Kidney (tissue), 14 donors: ENCODE results near the gene RNF126. TPM values are rescaled to one million over a fixed set of nuclear protein-coding genes. Genes with fewer than 3 reads are reported as not detected.

ENCODE experiments used
- DNase-seq, 5 donors: peaks; one replicate each; pipeline ENCODE4 v3.0.0-alpha.2; 2013 to 2020
- FAIRE-seq: peaks from 2 replicates; lab custom pipeline; 2012; peaks lifted over from hg19 to GRCh38; lab: Jason Lieb, UNC
- H3K27ac ChIP-seq, 2 donors: one replicate each; pipeline ENCODE4 v1.7.0; 2013; ENCODE audit warnings: low read depth in 2 of 2, low read length in 2 of 2, inconsistent platforms in 1 of 2
- H3K27me3 ChIP-seq: one replicate; pipeline ENCODE4 v1.7.1; 2013; ENCODE audit warnings: low read length, inconsistent platforms; ENCODE audit not compliant: control insufficient read depth, insufficient read depth
- H3K36me3 ChIP-seq, 3 donors: one replicate each; pipeline versions ENCODE4 v1.7.0 to v1.7.1; 2013; ENCODE audit warnings: low read length in 3 of 3, control low read depth in 1 of 3, inconsistent platforms in 1 of 3; ENCODE audit not compliant: insufficient read depth in 3 of 3, control insufficient read depth in 2 of 3
- H3K4me1 ChIP-seq, 3 donors: one replicate each; pipeline versions ENCODE4 v1.7.0 to v1.7.1; 2013; ENCODE audit warnings: low read length in 3 of 3, inconsistent platforms in 1 of 3, low read depth in 1 of 3; ENCODE audit not compliant: control insufficient read depth in 2 of 3, insufficient read depth in 2 of 3
- H3K4me3 ChIP-seq, 3 donors: one replicate each; pipeline versions ENCODE4 v1.7.0 to v1.8.1; 2013; ENCODE audit warnings: low read length in 3 of 3, control low read depth in 1 of 3, inconsistent platforms in 1 of 3
- H3K9ac ChIP-seq, 3 donors: one replicate each; pipeline versions ENCODE4 v1.7.0 to v1.7.1; 2013; ENCODE audit warnings: low read length in 3 of 3, control low read depth in 1 of 3, inconsistent platforms in 1 of 3
- H3K9me3 ChIP-seq, 3 donors: one replicate each; pipeline versions ENCODE4 v1.7.0 to v1.7.1; 2013; ENCODE audit warnings: low read length in 3 of 3, control low read depth in 1 of 3, inconsistent platforms in 1 of 3; ENCODE audit not compliant: control insufficient read depth in 2 of 3, insufficient read depth in 1 of 3
- intact Hi-C: fragments of 100-400 bp; cut with DNase I; formaldehyde crosslinking; loops from one replicate; pipeline ENCODE4 v1.11.1; 2022
- polyA plus RNA-seq: library from polyadenylated mRNA; stranded (reverse); fragments of 350-450 nt; fragmentation: Illumina TruSeq; extraction: RNeasy Lipid Tissue Mini Kit (QIAGEN cat#74804); gene quantifications from one replicate; pipeline ENCODE4 v1.2.3, GENCODE V29; 2014; ENCODE audit warnings: low read depth, low replicate concordance; ENCODE audit not compliant: insufficient read depth
- total RNA-seq: library from RNA; stranded (reverse); fragmentation: NEBNext Ultra II Directional; extraction: Animal tissue kit (Norgen Biotek cat#: 25700); gene quantifications from one replicate; pipeline ENCODE4 v1.2.1, GENCODE V29; 2021
- TF ChIP-seq, protein P1 (sequence below): IDR thresholded peaks from 3 replicates; pipeline ENCODE4 v1.5.1; 2012; ENCODE audit warnings: mild to moderate bottlenecking, moderate library complexity, borderline replicate concordance; ENCODE audit not compliant: insufficient read depth; ENCODE audit errors: extremely low read depth
- donor health status: control.
- donor health status: control.
- donor health status: control.
- donor health status: control.
- donor health status: control.
- donor health status: DM: yes; HTN: yes; CAD: no.
- donor health status: Normal renal cell carcinoma (clear cell type).

Gene RNF126
- total and polyA plus RNA-seq, 2 donors from 2014 or later = 33.3 to 38.0 TPM

DNA sequence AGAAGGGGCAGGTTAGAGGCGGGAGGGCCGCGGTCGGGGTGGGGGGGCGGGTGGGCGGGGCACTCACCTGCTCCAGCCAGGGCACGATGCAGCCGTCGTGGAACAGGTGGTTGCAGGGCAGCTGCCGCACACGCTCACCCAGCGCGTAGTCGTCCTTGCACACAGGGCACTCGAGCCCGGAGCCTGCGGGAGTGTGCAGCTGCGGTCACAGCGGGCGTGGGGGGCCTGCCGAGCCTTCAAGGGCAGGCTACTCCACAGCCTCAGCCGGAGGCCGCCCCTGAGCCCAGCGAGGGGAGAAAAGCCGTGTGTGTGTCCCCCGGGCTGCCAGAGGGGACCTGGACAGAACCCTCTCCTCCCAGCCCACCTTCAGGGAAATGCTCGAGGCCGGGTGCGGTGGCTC, 14.7 kb downstream of the RNF126 start:
- H3K36me3 ChIP-seq = peaks cover 0 to 5% (median 0%) of the 10 kb centered on the region in 3 donors
- H3K27me3 ChIP-seq = no peaks in the 10 kb centered on the region
- no peaks in the 10 kb centered on the region for H3K4me1 ChIP-seq
- intact Hi-C loops = no loop called here
- DNase-seq (no peak), FAIRE-seq (no peak)
- no peak overlapping the region for H3K4me3 ChIP-seq
- no peaks in the 10 kb centered on the region for H3K9me3 ChIP-seq
- H3K27ac ChIP-seq = no peak overlapping the region
- no peak overlapping the region for H3K9ac ChIP-seq
- TF ChIP-seq, protein P1, sequence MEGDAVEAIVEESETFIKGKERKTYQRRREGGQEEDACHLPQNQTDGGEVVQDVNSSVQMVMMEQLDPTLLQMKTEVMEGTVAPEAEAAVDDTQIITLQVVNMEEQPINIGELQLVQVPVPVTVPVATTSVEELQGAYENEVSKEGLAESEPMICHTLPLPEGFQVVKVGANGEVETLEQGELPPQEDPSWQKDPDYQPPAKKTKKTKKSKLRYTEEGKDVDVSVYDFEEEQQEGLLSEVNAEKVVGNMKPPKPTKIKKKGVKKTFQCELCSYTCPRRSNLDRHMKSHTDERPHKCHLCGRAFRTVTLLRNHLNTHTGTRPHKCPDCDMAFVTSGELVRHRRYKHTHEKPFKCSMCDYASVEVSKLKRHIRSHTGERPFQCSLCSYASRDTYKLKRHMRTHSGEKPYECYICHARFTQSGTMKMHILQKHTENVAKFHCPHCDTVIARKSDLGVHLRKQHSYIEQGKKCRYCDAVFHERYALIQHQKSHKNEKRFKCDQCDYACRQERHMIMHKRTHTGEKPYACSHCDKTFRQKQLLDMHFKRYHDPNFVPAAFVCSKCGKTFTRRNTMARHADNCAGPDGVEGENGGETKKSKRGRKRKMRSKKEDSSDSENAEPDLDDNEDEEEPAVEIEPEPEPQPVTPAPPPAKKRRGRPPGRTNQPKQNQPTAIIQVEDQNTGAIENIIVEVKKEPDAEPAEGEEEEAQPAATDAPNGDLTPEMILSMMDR = no peak

DNA sequence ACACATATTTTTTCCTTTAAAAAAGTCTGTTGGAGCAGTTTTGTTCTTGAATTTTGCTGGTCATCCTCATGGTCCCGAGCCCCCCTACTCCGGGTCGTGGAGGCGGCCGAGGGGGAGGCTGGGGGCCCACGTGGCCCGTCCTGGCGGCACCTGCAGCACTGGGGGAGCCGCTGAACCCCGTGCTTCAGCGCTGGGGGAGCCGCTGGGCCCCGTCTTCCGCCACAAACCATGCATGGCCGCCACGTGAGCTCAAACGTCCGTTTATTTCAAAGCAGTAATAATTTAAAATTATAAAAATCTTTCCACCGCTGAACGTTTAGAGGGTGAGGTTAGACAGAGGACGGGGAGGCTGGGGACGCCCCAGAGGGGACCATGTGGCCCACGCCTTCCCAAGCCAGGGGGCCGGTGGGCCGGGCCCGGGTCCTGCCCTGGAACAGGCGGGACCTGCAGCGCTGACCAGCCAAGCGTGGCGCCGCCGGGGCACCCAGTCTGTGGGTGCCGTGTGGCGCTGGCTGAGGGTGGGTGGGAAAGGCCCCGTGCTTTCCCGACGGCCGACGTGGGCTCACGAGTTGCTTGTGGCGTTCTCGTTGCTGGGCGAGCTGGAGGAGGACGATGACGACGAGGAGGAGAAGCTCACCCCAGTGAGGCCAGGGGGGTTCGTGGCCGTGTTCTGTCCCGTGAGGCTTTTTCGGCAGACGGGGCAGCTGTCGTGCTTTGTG, 15.3 kb downstream of the RNF126 start:
- Histone ChIP-seq H3K27me3 (no peaks in the 10 kb centered on the region), H3K4me3 (no peak overlapping the region), H3K9ac (no peak overlapping the region), H3K9me3 (no peaks in the 10 kb centered on the region), H3K36me3 (peaks cover 0 to 5% (median 0%) of the 10 kb centered on the region in 3 donors), H3K4me1 (no peaks in the 10 kb centered on the region), H3K27ac (no peak overlapping the region)
- intact Hi-C loops = no loop called here
- no peak for DNase-seq
- TF ChIP-seq, protein P1 = no peak
- no peak for FAIRE-seq

DNA sequence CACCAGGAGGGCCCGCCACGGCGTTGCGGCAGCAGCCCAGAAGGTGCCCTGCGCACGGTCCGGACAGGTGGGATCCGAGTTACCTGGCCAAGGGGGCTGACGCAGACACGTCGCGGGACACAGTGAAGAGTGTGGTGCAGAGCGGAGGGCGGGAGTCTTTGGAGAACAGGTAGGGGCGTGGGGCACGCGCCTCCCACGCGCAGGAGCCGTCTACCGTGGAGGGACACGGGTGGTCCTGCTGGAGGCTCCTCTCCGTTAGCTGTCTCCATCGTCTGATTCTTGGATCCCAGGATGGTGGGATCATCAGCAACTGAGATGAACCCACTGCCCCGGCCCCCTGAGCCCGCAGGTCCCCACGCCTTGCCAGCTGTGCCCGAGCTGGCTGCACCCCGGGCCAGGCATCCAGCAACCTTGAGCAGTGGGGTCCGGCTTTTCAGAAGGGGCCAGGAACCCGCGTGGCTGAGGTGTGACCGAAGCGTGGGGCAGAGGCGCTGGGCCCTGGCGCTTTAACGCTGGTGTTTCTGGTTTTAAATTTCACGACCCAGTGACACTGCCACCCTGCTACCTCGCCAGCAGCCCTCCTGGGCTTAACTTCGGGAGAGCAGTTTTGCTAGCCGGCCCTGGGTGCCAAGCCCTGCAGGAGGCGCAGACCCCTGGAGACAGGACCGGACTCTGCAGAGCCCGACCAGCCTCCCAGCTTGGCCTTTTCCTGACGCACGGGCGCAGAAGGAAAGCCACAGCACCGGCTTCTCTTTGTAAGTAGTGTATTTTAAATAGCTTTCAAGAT, 16.0 kb downstream of the RNF126 start:
- Histone ChIP-seq H3K4me1 (no peaks in the 10 kb centered on the region), H3K4me3 (no peak overlapping the region), H3K9me3 (no peaks in the 10 kb centered on the region), H3K27ac (no peak overlapping the region), H3K36me3 (peaks cover 0 to 5% (median 0%) of the 10 kb centered on the region in 3 donors), H3K9ac (no peak overlapping the region), H3K27me3 (no peaks in the 10 kb centered on the region)
- DNase-seq (no peak), FAIRE-seq (no peak)
- intact Hi-C loops = no loop called here
- TF ChIP-seq, protein P1 = no peak
